DOHH2 (cell line): ENCODE results near the gene LAMC3.

Experiments
- EZH2phosphoT487 ChIP-seq: fragments of 200-600 bp; sonication (generic); IDR thresholded peaks from 2 replicates; pipeline ENCODE4 v1.6.1; 2017; ENCODE audit warnings: borderline replicate concordance, mild to moderate bottlenecking, antibody characterized with exemption, low read length, moderate library complexity, mixed read lengths
- TF ChIP-seq, protein P1 (sequence below): fragments of 200-600 bp; sonication (generic); IDR thresholded peaks from one replicate; pipeline ENCODE4 v1.5.1; 2014; ENCODE audit warnings: antibody characterized with exemption, mild to moderate bottlenecking, low read depth, low read length; ENCODE audit not compliant: poor library complexity, severe bottlenecking

DNA sequence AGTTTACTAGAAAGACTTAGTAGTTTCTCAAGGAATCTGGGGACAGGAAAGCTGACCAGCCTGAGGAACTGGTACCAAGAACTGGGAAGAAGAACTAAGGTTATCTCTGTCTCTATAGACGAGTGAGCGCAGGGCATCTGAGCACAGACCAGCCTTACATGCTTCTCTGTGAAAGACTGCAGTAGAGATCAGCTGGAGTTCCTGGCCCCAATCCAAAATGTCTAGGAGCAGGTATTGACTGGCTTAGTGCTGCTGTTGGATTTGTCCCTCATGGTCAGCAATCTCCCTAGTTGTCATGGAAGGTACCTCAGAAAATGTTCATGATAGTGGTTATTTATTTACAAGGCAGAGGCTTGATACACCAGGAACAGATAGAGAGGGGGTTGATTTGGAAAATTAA, 129.7 kb downstream of the LAMC3 start:
- TF ChIP-seq, protein P1, sequence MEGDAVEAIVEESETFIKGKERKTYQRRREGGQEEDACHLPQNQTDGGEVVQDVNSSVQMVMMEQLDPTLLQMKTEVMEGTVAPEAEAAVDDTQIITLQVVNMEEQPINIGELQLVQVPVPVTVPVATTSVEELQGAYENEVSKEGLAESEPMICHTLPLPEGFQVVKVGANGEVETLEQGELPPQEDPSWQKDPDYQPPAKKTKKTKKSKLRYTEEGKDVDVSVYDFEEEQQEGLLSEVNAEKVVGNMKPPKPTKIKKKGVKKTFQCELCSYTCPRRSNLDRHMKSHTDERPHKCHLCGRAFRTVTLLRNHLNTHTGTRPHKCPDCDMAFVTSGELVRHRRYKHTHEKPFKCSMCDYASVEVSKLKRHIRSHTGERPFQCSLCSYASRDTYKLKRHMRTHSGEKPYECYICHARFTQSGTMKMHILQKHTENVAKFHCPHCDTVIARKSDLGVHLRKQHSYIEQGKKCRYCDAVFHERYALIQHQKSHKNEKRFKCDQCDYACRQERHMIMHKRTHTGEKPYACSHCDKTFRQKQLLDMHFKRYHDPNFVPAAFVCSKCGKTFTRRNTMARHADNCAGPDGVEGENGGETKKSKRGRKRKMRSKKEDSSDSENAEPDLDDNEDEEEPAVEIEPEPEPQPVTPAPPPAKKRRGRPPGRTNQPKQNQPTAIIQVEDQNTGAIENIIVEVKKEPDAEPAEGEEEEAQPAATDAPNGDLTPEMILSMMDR: no peak
- no peak for TF ChIP-seq EZH2phosphoT487
